ENCODE results near the gene ABCA13.

ABCA13 gene

GRCh38 chr7:48414011-48414732, 242.9 kb downstream of the ABCA13 start:
- H3K4me1 ChIP-seq (ENCODE audit: low read depth, poor library complexity, severe bottlenecking): no peaks in the 10 kb centered on the region
- no peak overlapping the region for H3K4me3 ChIP-seq (IDR thresholded peaks at IDR 0.05; ENCODE audit: insufficient read depth, low read depth, low read length)
- H3K36me3 ChIP-seq (ENCODE audit: insufficient read depth): no peaks in the 10 kb centered on the region
- no peaks in the 10 kb centered on the region for H4K20me1 ChIP-seq (ENCODE audit: insufficient read depth)
- H3K79me2 ChIP-seq (ENCODE audit: insufficient read depth, low read depth): no peaks in the 10 kb centered on the region
- TF ChIP-seq CTCF (conservative IDR thresholded peaks at IDR 0.05; ENCODE audit: low read depth, low read length): no peak
- H3K27ac ChIP-seq: no peak overlapping the region
- H3K4me2 ChIP-seq: no peak overlapping the region
- H3K27me3 ChIP-seq (ENCODE audit: insufficient read depth, low read depth): no peaks in the 10 kb centered on the region
- H2AFZ ChIP-seq (ENCODE audit: low read depth): no peak overlapping the region
- H3K9ac ChIP-seq: no peak overlapping the region

- no peak overlapping the region for H3K27ac ChIP-seq
- no peaks in the 10 kb centered on the region for H3K79me2 ChIP-seq (ENCODE audit: insufficient read depth, low read depth)
- H3K4me2 ChIP-seq: no peak overlapping the region
- H3K27me3 ChIP-seq (ENCODE audit: insufficient read depth, low read depth): no peaks in the 10 kb centered on the region
- no peaks in the 10 kb centered on the region for H4K20me1 ChIP-seq (ENCODE audit: insufficient read depth)
- no peak for TF ChIP-seq CTCF (conservative IDR thresholded peaks at IDR 0.05; ENCODE audit: low read depth, low read length)
- H3K9ac ChIP-seq: no peak overlapping the region; the same call in 1 of the 2 replicates
- no peaks in the 10 kb centered on the region for H3K4me1 ChIP-seq (ENCODE audit: low read depth, poor library complexity, severe bottlenecking)
- H3K4me3 ChIP-seq (IDR thresholded peaks at IDR 0.05; ENCODE audit: insufficient read depth, low read depth, low read length): no peak overlapping the region
- H2AFZ ChIP-seq (ENCODE audit: low read depth): no peak overlapping the region
- no peaks in the 10 kb centered on the region for H3K36me3 ChIP-seq (ENCODE audit: insufficient read depth)
Measured at GRCh38 chr7:48416327-48416908, 245.2 kb downstream of the ABCA13 start.

- Histone ChIP-seq H3K9ac (no peak overlapping the region), H3K4me3 (IDR thresholded peaks at IDR 0.05; ENCODE audit: insufficient read depth, low read depth, low read length) (no peak overlapping the region), H3K27me3 (ENCODE audit: insufficient read depth, low read depth) (no peaks in the 10 kb centered on the region), H3K4me2 (no peak overlapping the region), H3K79me2 (ENCODE audit: insufficient read depth, low read depth) (no peaks in the 10 kb centered on the region), H4K20me1 (ENCODE audit: insufficient read depth) (no peaks in the 10 kb centered on the region), H2AFZ (ENCODE audit: low read depth) (no peak overlapping the region), H3K36me3 (ENCODE audit: insufficient read depth) (no peaks in the 10 kb centered on the region), H3K27ac (no peak overlapping the region), H3K4me1 (ENCODE audit: low read depth, poor library complexity, severe bottlenecking) (no peaks in the 10 kb centered on the region)
- no peak for TF ChIP-seq CTCF (conservative IDR thresholded peaks at IDR 0.05; ENCODE audit: low read depth, low read length)
Measured at GRCh38 chr7:48419401-48419800, 248.1 kb downstream of the ABCA13 start.

- no peak overlapping the region for H3K9ac ChIP-seq
- no peak overlapping the region for H3K4me3 ChIP-seq (IDR thresholded peaks at IDR 0.05; ENCODE audit: insufficient read depth, low read depth, low read length)
- H3K79me2 ChIP-seq (ENCODE audit: insufficient read depth, low read depth): no peaks in the 10 kb centered on the region
- H4K20me1 ChIP-seq (ENCODE audit: insufficient read depth): no peaks in the 10 kb centered on the region
- H2AFZ ChIP-seq (ENCODE audit: low read depth): no peak overlapping the region
- no peak for TF ChIP-seq CTCF (conservative IDR thresholded peaks at IDR 0.05; ENCODE audit: low read depth, low read length)
- H3K4me2 ChIP-seq: no peak overlapping the region
- H3K27ac ChIP-seq: no peak overlapping the region
- H3K36me3 ChIP-seq (ENCODE audit: insufficient read depth): no peaks in the 10 kb centered on the region
- no peaks in the 10 kb centered on the region for H3K4me1 ChIP-seq (ENCODE audit: low read depth, poor library complexity, severe bottlenecking)
- H3K27me3 ChIP-seq (ENCODE audit: insufficient read depth, low read depth): no peaks in the 10 kb centered on the region
Measured at GRCh38 chr7:48420206-48420605, 248.9 kb downstream of the ABCA13 start.
